Progenitor cell of endocrine pancreas (in vitro differentiated cells): ENCODE results near the gene CROCC2. TPM values are rescaled to one million over a fixed set of nuclear protein-coding genes. Genes with fewer than 3 reads are reported as not detected.

Experiments used
- DNase-seq: peaks from one replicate; pipeline ENCODE4 v3.0.0; 2021; ENCODE audit warnings: low spot score; ENCODE audit not compliant: unreplicated experiment
- H3K27ac Mint-ChIP-seq: 2 replicates; pipeline ENCODE4 v1.8.0; 2021; ENCODE audit warnings: mild to moderate bottlenecking, moderate library complexity, mixed read lengths
- H3K27me3 Mint-ChIP-seq: 2 replicates; pipeline ENCODE4 v1.8.0; 2021; ENCODE audit warnings: mixed read lengths
- H3K36me3 Mint-ChIP-seq: 2 replicates; pipeline ENCODE4 v1.8.0; 2022; ENCODE audit warnings: mixed read lengths; ENCODE audit not compliant: insufficient read depth
- H3K4me1 Mint-ChIP-seq: 2 replicates; pipeline ENCODE4 v1.8.0; 2021; ENCODE audit warnings: low read depth, mixed read lengths
- H3K4me3 Mint-ChIP-seq: 2 replicates; pipeline ENCODE4 v1.8.0; 2021; ENCODE audit warnings: low read depth, mild to moderate bottlenecking, moderate library complexity, mixed read lengths
- H3K9me3 Mint-ChIP-seq: 2 replicates; pipeline ENCODE4 v1.8.0; 2021; ENCODE audit warnings: low read depth, mixed read lengths
- total RNA-seq: library from RNA; stranded (reverse); gene quantifications from 2 replicates; pipeline ENCODE4 v1.2.1, GENCODE V29; 2021
- TF ChIP-seq, protein P1 (sequence below): fragments of 200-600 bp; sonication (generic); IDR thresholded peaks from one replicate; pipeline ENCODE4 v1.5.0; 2021; ENCODE audit warnings: antibody characterized with exemption, mild to moderate bottlenecking; ENCODE audit not compliant: unreplicated experiment

CROCC2 gene
- total RNA-seq, 1 donor from 2014 or later = 0.36 TPM

DNA sequence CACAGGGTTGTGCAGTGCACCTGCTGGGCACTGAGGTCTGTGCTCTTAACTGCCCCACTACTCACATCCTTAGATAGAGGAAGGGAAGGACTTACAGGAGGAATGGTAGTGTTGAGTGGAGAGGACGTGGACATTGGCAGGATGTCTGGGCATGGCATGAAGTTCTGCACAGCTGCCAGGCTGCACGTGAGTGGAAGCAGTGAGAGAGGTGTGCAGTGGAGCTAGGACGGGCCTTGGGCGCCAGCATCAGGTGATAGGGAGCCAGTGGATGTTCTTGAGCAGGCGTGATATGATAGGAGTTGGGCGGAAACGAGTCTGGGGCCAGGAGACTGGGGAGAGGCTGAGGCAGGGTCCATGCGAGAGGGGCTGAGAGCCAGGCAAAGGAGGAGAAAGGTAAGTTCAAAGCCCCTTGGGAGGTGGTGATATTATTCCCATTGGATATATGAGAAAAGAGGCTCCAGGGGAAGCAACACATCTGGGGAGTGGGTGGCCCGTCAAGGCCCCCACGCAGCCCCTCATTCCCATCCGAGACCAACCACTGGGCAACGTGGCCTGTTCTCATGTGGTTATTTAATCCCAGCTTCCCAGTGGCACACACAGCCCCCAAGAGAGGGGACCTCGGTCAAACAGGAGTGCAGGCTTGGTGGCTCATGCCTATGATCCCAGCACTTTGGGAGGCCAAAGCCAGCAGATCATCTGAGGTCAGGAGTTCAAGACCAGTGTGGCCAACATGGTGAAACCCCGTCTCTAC lies 46.5 kb downstream of the CROCC2 start:
- Mint-ChIP-seq H3K9me3 (no peaks in the 10 kb centered on the region), H3K4me1 (no peaks in the 10 kb centered on the region), H3K27ac (no peak overlapping the region), H3K27me3 (peaks cover 17% of the 10 kb centered on the region), H3K36me3 (no peaks in the 10 kb centered on the region), H3K4me3 (no peak overlapping the region)
- DNase-seq = peak; percentile 2
- TF ChIP-seq, protein P1, sequence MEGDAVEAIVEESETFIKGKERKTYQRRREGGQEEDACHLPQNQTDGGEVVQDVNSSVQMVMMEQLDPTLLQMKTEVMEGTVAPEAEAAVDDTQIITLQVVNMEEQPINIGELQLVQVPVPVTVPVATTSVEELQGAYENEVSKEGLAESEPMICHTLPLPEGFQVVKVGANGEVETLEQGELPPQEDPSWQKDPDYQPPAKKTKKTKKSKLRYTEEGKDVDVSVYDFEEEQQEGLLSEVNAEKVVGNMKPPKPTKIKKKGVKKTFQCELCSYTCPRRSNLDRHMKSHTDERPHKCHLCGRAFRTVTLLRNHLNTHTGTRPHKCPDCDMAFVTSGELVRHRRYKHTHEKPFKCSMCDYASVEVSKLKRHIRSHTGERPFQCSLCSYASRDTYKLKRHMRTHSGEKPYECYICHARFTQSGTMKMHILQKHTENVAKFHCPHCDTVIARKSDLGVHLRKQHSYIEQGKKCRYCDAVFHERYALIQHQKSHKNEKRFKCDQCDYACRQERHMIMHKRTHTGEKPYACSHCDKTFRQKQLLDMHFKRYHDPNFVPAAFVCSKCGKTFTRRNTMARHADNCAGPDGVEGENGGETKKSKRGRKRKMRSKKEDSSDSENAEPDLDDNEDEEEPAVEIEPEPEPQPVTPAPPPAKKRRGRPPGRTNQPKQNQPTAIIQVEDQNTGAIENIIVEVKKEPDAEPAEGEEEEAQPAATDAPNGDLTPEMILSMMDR = no peak

DNA sequence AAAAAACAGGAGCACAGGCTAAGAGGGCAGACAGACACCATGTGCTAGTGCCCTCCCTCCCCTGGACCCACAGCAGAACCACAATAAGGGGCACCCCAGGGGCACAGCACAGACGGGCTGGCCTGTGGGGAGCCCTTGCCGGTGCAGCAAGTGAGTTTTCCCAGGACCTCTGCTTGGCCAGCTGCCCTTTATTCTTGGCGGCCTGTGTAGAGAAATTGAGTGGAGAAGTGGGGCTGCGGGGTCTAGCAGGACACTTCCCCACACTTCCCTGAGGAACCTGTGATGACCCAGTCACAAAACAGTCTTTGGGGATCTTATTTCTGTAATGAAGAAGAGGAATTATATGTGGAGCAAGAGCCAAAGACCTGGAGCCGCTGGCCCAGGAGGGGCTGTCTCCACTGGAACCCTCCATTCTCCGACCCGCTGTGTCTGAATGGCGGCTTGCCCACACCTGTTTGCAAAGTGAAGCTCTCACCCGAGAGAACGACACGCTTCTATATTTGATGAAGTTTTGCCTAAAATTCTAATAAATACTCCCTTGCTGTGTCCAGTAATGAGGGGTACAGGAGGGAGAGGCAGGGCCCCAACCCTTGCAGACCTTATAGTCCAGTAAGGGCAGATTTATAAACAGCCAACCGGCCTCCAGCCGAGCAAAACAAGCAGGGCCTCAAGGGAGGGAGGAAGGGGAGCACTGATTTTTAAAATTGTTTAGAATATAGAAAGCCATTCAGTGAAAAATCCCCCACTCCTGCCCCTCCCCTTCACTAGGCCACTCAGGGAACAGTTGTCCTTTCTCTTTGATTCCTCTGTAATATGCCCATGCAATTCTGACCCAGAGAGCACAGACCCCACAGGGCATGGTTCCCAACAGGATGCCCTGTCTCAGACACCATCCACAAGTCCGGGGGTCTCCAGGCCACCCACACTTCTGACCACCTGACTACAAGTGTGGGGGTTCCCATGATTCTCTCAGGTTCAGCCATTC lies 47.6 kb downstream of the CROCC2 start:
- TF ChIP-seq, protein P1 = no peak
- Mint-ChIP-seq H3K36me3 (no peaks in the 10 kb centered on the region), H3K4me1 (no peaks in the 10 kb centered on the region), H3K27ac (no peak overlapping the region), H3K27me3 (peaks cover 14% of the 10 kb centered on the region), H3K9me3 (no peaks in the 10 kb centered on the region), H3K4me3 (no peak overlapping the region)
- peak; percentile 2 for DNase-seq

DNA sequence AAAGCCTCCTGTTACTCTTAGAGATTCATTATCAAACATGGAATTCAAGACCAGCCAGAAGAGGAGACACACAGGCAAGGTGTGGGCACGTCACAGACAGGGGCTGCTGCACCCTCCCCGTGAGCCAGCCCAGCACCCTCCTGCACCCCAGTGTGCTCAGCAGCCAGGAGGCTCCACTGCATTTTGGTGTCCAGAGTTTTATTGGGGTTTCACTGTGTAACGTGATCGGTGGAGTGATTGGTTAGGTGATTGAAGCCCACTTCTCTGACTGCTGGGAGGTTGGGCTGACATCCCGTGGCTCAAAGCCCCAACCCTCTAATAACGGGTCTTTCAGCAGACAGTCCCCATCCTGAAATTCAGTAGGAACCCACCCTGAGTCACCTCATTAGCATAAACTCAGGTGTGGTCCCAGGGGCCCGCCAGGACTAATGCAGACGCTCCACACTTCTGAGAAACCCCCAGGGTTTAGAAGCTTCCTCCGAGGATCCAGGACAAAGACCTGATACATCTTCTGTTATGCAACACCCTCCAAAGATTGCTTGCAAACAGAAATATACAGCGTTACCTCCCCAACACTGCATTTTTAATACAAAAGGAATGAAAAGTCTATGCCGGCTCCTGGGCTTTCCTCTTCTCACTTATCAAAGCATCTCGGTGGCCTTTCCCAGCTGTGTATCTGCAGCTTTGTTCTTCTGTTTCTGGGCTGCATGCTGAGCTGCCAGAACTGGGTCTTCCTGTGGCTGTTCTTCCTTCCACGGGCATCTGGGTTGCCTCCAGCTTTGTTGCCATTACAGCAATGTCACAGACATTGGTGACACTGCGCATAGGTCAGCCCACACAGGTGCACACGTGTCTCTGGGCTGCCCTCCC lies 48.5 kb downstream of the CROCC2 start:
- no peaks in the 10 kb centered on the region for H3K4me1 Mint-ChIP-seq
- no peak overlapping the region for H3K27ac Mint-ChIP-seq
- peaks cover 14% of the 10 kb centered on the region for H3K27me3 Mint-ChIP-seq
- TF ChIP-seq, protein P1 = no peak
- no peaks in the 10 kb centered on the region for H3K9me3 Mint-ChIP-seq
- no peaks in the 10 kb centered on the region for H3K36me3 Mint-ChIP-seq
- peak; percentile 6 for DNase-seq
- no peak overlapping the region for H3K4me3 Mint-ChIP-seq

DNA sequence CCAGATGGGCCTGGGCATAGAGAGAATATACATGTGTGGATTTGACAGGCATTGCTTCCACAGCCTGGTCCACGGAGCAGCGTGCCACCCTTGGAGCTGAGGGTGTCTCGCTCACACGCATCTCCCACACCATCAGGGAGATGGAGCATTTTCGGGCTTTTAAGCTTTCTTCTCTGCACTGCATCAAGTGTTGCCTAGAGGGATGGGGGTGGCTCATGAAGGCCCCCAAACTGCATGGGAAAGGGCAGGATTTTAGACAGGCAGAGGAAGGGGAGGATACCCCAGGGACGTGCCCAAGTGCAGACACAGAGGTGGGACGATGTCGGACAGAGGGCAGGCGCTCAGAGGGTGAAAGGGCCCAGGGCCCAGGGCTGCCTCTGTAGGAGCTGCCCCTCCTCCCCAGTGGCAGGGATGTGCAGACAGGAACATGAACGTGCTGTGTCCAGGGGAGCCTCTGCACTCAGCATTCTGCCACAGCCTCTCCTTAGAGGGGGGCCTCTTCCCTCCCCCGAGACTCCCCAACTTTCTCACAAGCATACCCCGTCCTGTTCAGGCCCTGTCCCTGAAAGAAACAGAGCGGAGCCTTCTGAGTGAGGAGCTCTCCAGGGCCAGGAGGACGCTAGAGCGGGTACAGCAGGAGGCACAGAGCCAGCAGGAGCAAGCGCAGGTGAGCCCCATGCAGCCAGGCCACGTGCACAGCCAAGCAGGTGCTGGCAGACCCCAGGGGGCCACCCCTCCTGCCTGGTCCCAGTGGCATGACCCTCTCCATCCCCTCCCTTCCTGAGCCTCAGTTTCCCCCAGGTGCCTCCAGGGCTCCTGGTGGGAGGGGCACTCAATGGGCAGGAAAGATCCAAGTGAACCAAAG lies 49.4 kb downstream of the CROCC2 start:
- no peaks in the 10 kb centered on the region for H3K36me3 Mint-ChIP-seq
- H3K27ac Mint-ChIP-seq = no peak overlapping the region
- H3K27me3 Mint-ChIP-seq = peaks cover 14% of the 10 kb centered on the region
- peaks cover 5% of the 10 kb centered on the region for H3K4me1 Mint-ChIP-seq
- H3K4me3 Mint-ChIP-seq = no peak overlapping the region
- TF ChIP-seq, protein P1 = no peak
- H3K9me3 Mint-ChIP-seq = no peaks in the 10 kb centered on the region
- peak; percentile 5 for DNase-seq
